GM12878 (cell line): ENCODE data around the gene BTBD9. TPM values are rescaled to one million over a fixed set of nuclear protein-coding genes. Genes with fewer than 3 reads are reported as not detected.

ENCODE experiments used
- ATAC-seq: fragments of 200-7000 bp; cut with Tn5 transposase; 3 replicates; pipeline ENCODE4 v1.9.1; 2020; ENCODE audit warnings: mild to moderate bottlenecking, moderate library complexity
- BruUV-seq: library from RNA; stranded (reverse); fragments of 400-500 nt; replicated peaks from 2 replicates; lab custom pipeline; 2021; lab: Mats Ljungman, UMichigan
- CTCF ChIA-PET: fragments of 300-600 bp; sonication (Branson Sonifier 250); formaldehyde crosslinking; extraction: SDS; loops from one replicate; lab custom pipeline; 2021; ENCODE audit warnings: inconsistent platforms; lab: Yijun Ruan, JAX
- POLR2A ChIA-PET: fragments of 350-600 bp; formaldehyde crosslinking; extraction: SDS; loops from one replicate; lab custom pipeline; 2021; ENCODE audit warnings: inconsistent platforms; lab: Charles Lee
- RAD21 ChIA-PET: fragments of 300-600 bp; sonication (Branson Sonifier 250); formaldehyde crosslinking; loops from one replicate; lab custom pipeline; 2023; ENCODE audit warnings: antibody characterized with exemption; ENCODE audit not compliant: unreplicated experiment; lab: Charles Lee
- SMC1A ChIA-PET: fragments of 300-600 bp; sonication (Branson Sonifier 250); formaldehyde crosslinking; loops from one replicate; lab custom pipeline; 2023; ENCODE audit not compliant: unreplicated experiment, uncharacterized antibody; lab: Charles Lee
- DNase-seq: peaks from one replicate; pipeline ENCODE4 v3.0.0-alpha.2; 2011; ENCODE audit warnings: low read depth, low spot score
- FAIRE-seq: peaks from 3 replicates; lab custom pipeline; 2011; peaks lifted over from hg19 to GRCh38; lab: Jason Lieb, UNC
- H2AFZ ChIP-seq: 2 replicates; pipeline ENCODE4 v1.6.0; 2011; ENCODE audit warnings: low read depth, low read length, control low read depth; ENCODE audit not compliant: control insufficient read depth
- H3K27ac ChIP-seq: 2 replicates; pipeline ENCODE4 v1.5.1; 2011; ENCODE audit warnings: control low read depth; ENCODE audit not compliant: control insufficient read depth, insufficient read depth
- H3K27me3 ChIP-seq, 2 experiments: replicated peaks in 1 of 2; 2 replicates each; pipeline versions ENCODE4 v1.6.0 to v1.6.1; 2011; ENCODE audit warnings: low read length in 1 of 2; ENCODE audit not compliant: control insufficient read depth in 2 of 2, insufficient read depth in 2 of 2
- H3K36me3 ChIP-seq, 2 experiments: 2 replicates each; pipeline ENCODE4 v1.5.1; 2011; ENCODE audit warnings: low read length in 1 of 2; ENCODE audit not compliant: control insufficient read depth in 2 of 2, insufficient read depth in 2 of 2
- H3K4me1 ChIP-seq: 2 replicates; pipeline ENCODE4 v1.6.1; 2011; ENCODE audit warnings: mild to moderate bottlenecking, low read length, moderate library complexity, mixed read lengths; ENCODE audit not compliant: control insufficient read depth, insufficient read depth
- H3K4me2 ChIP-seq: 2 replicates; pipeline ENCODE4 v1.6.0; 2011; ENCODE audit warnings: control low read depth; ENCODE audit not compliant: control insufficient read depth, insufficient read depth
- H3K4me3 ChIP-seq: fragments of 200-600 bp; sonication (generic); 2 replicates; pipeline ENCODE4 v1.5.1; 2016
- H3K79me2 ChIP-seq: 2 replicates; pipeline ENCODE4 v1.6.0; 2011; ENCODE audit warnings: low read length; ENCODE audit not compliant: control insufficient read depth, insufficient read depth
- H3K9ac ChIP-seq: 2 replicates; pipeline ENCODE4 v1.8.0; 2011; ENCODE audit warnings: low read length, control low read depth, mixed read lengths; ENCODE audit not compliant: control insufficient read depth, insufficient read depth
- H3K9me3 ChIP-seq: replicated peaks from 3 replicates; pipeline ENCODE4 v1.5.1; 2011; ENCODE audit warnings: mild to moderate bottlenecking, low read length; ENCODE audit not compliant: control insufficient read depth, insufficient read depth
- H4K20me1 ChIP-seq: 2 replicates; pipeline ENCODE4 v1.6.0; 2011; ENCODE audit not compliant: control insufficient read depth, insufficient read depth
- CREB1 ChIP-seq: IDR thresholded peaks from 2 replicates; pipeline ENCODE4 v1.6.1; 2012; ENCODE audit warnings: low read depth, mild to moderate bottlenecking, inconsistent platforms
- HDGF ChIP-seq: fragments of 450-650 bp; IDR thresholded peaks from 2 replicates; pipeline ENCODE4 v1.6.1; 2016; ENCODE audit warnings: antibody characterized with exemption
- IRF4 ChIP-seq: IDR thresholded peaks from 2 replicates; pipeline ENCODE4 v1.6.1; 2011; ENCODE audit warnings: low read depth, low read length
- JUNB ChIP-seq: IDR thresholded peaks from 2 replicates; pipeline ENCODE4 v1.6.1; 2016; ENCODE audit warnings: antibody characterized with exemption, mild to moderate bottlenecking
- RAD21 ChIP-seq: IDR thresholded peaks from 2 replicates; pipeline ENCODE4 v1.6.1; 2011; ENCODE audit warnings: mild to moderate bottlenecking, low read depth, low read length, moderate library complexity; ENCODE audit not compliant: insufficient read depth
- RB1 ChIP-seq: fragments of 450-650 bp; formaldehyde crosslinking; IDR thresholded peaks from 2 replicates; pipeline ENCODE4 v1.6.1; 2017; ENCODE audit warnings: mild to moderate bottlenecking, borderline replicate concordance
- SIN3A ChIP-seq: IDR thresholded peaks from 2 replicates; pipeline ENCODE4 v1.6.1; 2012; ENCODE audit warnings: low read depth, low read length, improper control_type of control experiment
- WGBS: methylation state at CpG from one replicate; pipeline ENCODE4 v1.1.6; 2016; ENCODE audit warnings: low lambda C conversion rate; ENCODE audit not compliant: insufficient replicate concordance, insufficient coverage; ENCODE audit errors: missing lambda C conversion rate; 5-methylcytosine and 5-hydroxymethylcytosine counted together
- in situ Hi-C: fragments of 300-500 bp; cut with MboI; formaldehyde crosslinking; loops from 9 replicates; pipeline ENCODE4 v1.14.3; 2018; ENCODE audit warnings: mixed read lengths
- intact Hi-C: fragments of 100-400 bp; cut with micrococcal nuclease; formaldehyde crosslinking; loops from one replicate; pipeline ENCODE4 v1.14.2; 2022; ENCODE audit not compliant: unreplicated experiment
- polyA plus RNA-seq, 11 experiments: library from polyadenylated mRNA; depleted of rRNA in 4 of 11; unstranded in 6 of 11; stranded (reverse) in 5 of 11; fragments of >200 nt; fragmentation: Nextera tagmentation in 4 of 11; fragmentation: Illumina TruSeq in 1 of 11; extraction: Ambion mirVana in 4 of 11; extraction: Trizol in 1 of 11; gene quantifications; 1 replicate in 1 of 11; 2 replicates in 10 of 11; pipeline versions ENCODE4 v1.2.1 to v1.2.3, GENCODE V29; 2011 to 2016; ENCODE audit warnings: inconsistent platforms in 2 of 11, missing spikeins in 2 of 11, low read depth in 1 of 11
- total RNA-seq, 4 experiments: library from RNA; depleted of rRNA in 3 of 4; stranded (reverse); fragments of >200 nt in 3 of 4; fragmentation: Illumina TruSeq in 1 of 4; extraction: Trizol in 1 of 4; gene quantifications; 2 replicates each; pipeline versions ENCODE4 v1.2.1 to v1.2.3, GENCODE V29; 2013 to 2021
- TF ChIP-seq, protein P1 (sequence below): IDR thresholded peaks from 2 replicates; pipeline ENCODE4 v1.6.1; 2011; ENCODE audit warnings: borderline replicate concordance, low read depth, mild to moderate bottlenecking, moderate library complexity, low read length; ENCODE audit not compliant: insufficient read depth, poor library complexity, severe bottlenecking
- TF ChIP-seq, protein P2 (sequence below): IDR thresholded peaks from 2 replicates; pipeline ENCODE4 v1.6.1; 2012; ENCODE audit warnings: low read depth, low read length, improper control_type of control experiment

Gene BTBD9
- total and polyA plus RNA-seq, 10 of the 15 experiments (the other 5 are each of a cell fraction or from before 2014, with no cell fraction given), result 0.22 to 8.6 (median 4.6) TPM

DNA sequence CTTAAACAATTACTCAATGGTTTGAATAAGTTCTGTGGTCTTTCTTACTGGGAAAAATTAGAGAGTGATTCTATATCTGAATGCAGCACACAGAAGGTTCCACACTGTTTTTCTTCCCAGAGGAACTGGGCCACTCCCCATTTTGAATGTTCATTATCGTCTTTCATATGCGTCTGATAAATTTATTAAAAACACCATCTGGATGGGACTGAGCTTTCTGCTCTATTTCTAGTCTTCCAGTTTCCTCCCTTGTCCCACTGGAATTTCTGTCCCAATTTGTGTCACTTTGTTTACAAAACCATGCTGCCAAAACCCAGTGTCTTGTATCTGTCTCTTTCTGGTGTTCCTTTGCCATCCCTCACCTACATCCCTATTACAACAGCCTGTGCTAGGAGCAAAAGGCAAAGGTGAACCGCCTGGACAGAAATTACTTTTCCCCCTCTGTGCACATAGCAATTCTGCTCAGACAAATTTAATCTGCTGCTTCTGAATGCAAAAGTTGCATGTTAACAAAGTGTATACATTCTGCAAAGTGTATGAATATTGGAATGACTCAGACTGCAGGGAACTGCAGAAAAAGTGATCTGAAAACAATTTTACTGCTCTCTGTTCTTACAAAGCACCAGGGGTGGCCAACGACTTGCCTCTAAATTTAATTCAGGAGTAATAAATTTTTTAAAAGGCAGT is 333.6 kb downstream of the BTBD9 start (continued):
- peak; percentile 36; the same call in 1 of the 2 replicates for TF ChIP-seq IRF4
- TF ChIP-seq CREB1, result peak; percentile 16; the same call in 1 of the 2 replicates
- TF ChIP-seq, all 136 proteins: peak for 17

GRCh38 chr6:38302838-38303237 is 336.9 kb downstream of the BTBD9 start:
- BruUV-seq, result no TSS peak
- Histone ChIP-seq H4K20me1 (no peaks in the 10 kb centered on the region), H2AFZ (no peak overlapping the region), H3K79me2 (no peaks in the 10 kb centered on the region), H3K27ac (no peak overlapping the region), H3K36me3 (no peaks in the 10 kb centered on the region), H3K9ac (no peak overlapping the region), H3K4me3 (0 out of 2 replicates have a peak overlapping the region, but pooled peaks have one; percentile 11), H3K4me2 (no peak overlapping the region), H3K27me3 (no peaks in the 10 kb centered on the region), H3K4me1 (peaks cover 25% of the 10 kb centered on the region), H3K9me3 (peaks cover 2% of the 10 kb centered on the region; the same call in 2 of the 3 replicates)
- ChIA-PET SMC1A (no interaction called here), POLR2A (no interaction called here), CTCF (no interaction called here), RAD21 (no interaction called here)
- 94% methylated on average over 2 of the region's 2 CpGs for WGBS
- in situ Hi-C loops (no loop called here), intact Hi-C loops (no loop called here)
- ATAC-seq (no peak), DNase-seq (no peak), FAIRE-seq (no peak)
- no peak for TF ChIP-seq SIN3A
- TF ChIP-seq HDGF, result no peak
- TF ChIP-seq, protein P1, sequence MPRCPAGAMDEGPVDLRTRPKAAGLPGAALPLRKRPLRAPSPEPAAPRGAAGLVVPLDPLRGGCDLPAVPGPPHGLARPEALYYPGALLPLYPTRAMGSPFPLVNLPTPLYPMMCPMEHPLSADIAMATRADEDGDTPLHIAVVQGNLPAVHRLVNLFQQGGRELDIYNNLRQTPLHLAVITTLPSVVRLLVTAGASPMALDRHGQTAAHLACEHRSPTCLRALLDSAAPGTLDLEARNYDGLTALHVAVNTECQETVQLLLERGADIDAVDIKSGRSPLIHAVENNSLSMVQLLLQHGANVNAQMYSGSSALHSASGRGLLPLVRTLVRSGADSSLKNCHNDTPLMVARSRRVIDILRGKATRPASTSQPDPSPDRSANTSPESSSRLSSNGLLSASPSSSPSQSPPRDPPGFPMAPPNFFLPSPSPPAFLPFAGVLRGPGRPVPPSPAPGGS, result no peak
- no peak for TF ChIP-seq JUNB
- TF ChIP-seq RAD21, result no peak
- no peak for TF ChIP-seq RB1
- TF ChIP-seq, protein P2, sequence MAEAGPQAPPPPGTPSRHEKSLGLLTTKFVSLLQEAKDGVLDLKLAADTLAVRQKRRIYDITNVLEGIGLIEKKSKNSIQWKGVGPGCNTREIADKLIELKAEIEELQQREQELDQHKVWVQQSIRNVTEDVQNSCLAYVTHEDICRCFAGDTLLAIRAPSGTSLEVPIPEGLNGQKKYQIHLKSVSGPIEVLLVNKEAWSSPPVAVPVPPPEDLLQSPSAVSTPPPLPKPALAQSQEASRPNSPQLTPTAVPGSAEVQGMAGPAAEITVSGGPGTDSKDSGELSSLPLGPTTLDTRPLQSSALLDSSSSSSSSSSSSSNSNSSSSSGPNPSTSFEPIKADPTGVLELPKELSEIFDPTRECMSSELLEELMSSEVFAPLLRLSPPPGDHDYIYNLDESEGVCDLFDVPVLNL, result no peak
